Esophagus squamous epithelium (tissue), 5 donors: ENCODE measurements around the gene ZNF555. TPM values are rescaled to one million over a fixed set of nuclear protein-coding genes. Genes with fewer than 3 reads are reported as not detected.
"Not testable (repeated sequence)": the region's sequence is repeated elsewhere in the genome, so short reads cannot be mapped to it uniquely, and the experiment has no call there.

ENCODE experiments used
- DNase-seq: peaks from one replicate; lab custom pipeline; 2025; lab: John Stamatoyannopoulos, UW
- H3K27ac ChIP-seq, 4 donors: fragments of 200-600 bp; sonication (generic); one replicate each; pipeline ENCODE4 v1.5.1; 2016 to 2019; ENCODE audit warnings: mild to moderate bottlenecking in 1 of 4
- H3K27me3 ChIP-seq, 4 donors: fragments of 200-600 bp; sonication (generic); 1 replicate in 3 of 4; 2 replicates in 1 of 4; pipeline versions ENCODE4 v1.5.1 to v1.6.0; 2017 to 2021; ENCODE audit warnings: antibody characterized with exemption in 1 of 4
- H3K36me3 ChIP-seq, 3 donors: fragments of 200-600 bp; sonication (generic); one replicate each; pipeline ENCODE4 v1.5.1; 2016 to 2019
- H3K4me1 ChIP-seq, 3 donors: fragments of 200-600 bp; sonication (generic); one replicate each; pipeline ENCODE4 v1.5.1; 2017 to 2019
- H3K4me3 ChIP-seq, 4 donors: fragments of 200-600 bp; sonication (generic); 1 replicate in 3 of 4; 2 replicates in 1 of 4; pipeline ENCODE4 v1.5.1; 2016 to 2019; ENCODE audit warnings: mild to moderate bottlenecking in 2 of 4, moderate library complexity in 1 of 4
- H3K9me3 ChIP-seq, 3 donors: fragments of 200-600 bp; sonication (generic); one replicate each; pipeline ENCODE4 v1.5.1; 2016 to 2019
- POLR2A ChIP-seq, 4 donors: fragments of 450-650 bp; IDR thresholded peaks; one replicate each; pipeline ENCODE4 v1.6.1; 2017; ENCODE audit warnings: antibody characterized with exemption in 4 of 4, mild to moderate bottlenecking in 4 of 4, moderate library complexity in 3 of 4
- WGBS, 2 donors: methylation state at CpG; one replicate each; pipeline ENCODE4 v1.1.5; 2018; 5-methylcytosine and 5-hydroxymethylcytosine counted together
- intact Hi-C: fragments of 100-400 bp; cut with DNase I; formaldehyde crosslinking; loops from one replicate; pipeline ENCODE4 v1.15.0; 2022
- total RNA-seq, 4 donors: library from RNA; depleted of rRNA; stranded (reverse); fragments of >200 nt; gene quantifications; one replicate each; pipeline ENCODE4 v1.1.0, GENCODE V29; 2016
- TF ChIP-seq, protein P1 (sequence below), 6 experiments: fragments of 450-650 bp in 4 of 6; fragments of 200-600 bp in 2 of 6; sonication (generic) in 2 of 6; IDR thresholded peaks; one replicate each; pipeline ENCODE4 v1.5.1; 2016 to 2019; ENCODE audit warnings: antibody characterized with exemption in 6 of 6, mild to moderate bottlenecking in 4 of 6, moderate library complexity in 4 of 6
- donor health status: DM: yes; HTN: yes; CAD: no.

The ZNF555 gene
- total RNA-seq, 4 donors from 2014 or later: 2.0 to 4.4 (median 2.4) TPM

DNA sequence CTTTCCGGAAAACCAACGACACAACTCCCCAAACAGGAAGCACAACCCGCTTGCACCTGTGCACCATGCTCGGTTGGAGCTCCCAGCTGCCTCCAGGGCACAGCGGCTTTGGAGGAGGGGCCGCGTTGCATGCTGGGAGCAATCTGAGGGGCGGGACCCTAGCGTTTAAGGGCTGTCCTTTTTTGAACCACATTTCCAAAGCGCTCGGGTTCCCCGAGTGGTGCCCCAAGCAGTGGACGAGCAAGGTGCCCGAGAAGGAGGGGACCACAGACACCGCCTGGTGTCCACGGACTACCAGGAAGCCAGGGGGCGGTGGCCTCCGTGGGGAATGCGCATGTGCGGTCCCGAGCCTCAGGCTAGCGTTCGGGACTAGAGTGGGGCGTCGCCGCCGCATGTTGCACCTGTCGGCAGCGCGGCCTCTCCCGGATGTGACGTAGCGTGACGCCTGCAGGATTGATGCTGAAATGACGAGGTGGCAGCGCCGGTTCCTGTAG is 47.5 kb downstream of the ZNF555 start:
- Histone ChIP-seq H3K9me3 (no peaks in the 10 kb centered on the region), H3K4me1 (peaks cover 0 to 11% (median 0%) of the 10 kb centered on the region in 3 donors), H3K4me3 (peak overlapping the region in 3 of 4 donors; percentile 27 to 35 (median 31)), H3K27me3 (no peaks in the 10 kb centered on the region), H3K36me3 (no peaks in the 10 kb centered on the region), H3K27ac (peak overlapping the region in 2 of 4 donors; percentile 62 to 66)
- TF ChIP-seq, protein P1, sequence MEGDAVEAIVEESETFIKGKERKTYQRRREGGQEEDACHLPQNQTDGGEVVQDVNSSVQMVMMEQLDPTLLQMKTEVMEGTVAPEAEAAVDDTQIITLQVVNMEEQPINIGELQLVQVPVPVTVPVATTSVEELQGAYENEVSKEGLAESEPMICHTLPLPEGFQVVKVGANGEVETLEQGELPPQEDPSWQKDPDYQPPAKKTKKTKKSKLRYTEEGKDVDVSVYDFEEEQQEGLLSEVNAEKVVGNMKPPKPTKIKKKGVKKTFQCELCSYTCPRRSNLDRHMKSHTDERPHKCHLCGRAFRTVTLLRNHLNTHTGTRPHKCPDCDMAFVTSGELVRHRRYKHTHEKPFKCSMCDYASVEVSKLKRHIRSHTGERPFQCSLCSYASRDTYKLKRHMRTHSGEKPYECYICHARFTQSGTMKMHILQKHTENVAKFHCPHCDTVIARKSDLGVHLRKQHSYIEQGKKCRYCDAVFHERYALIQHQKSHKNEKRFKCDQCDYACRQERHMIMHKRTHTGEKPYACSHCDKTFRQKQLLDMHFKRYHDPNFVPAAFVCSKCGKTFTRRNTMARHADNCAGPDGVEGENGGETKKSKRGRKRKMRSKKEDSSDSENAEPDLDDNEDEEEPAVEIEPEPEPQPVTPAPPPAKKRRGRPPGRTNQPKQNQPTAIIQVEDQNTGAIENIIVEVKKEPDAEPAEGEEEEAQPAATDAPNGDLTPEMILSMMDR (IDR thresholded peaks at IDR 0.05): peak in 1 of 6 experiments; percentile 28
- no peak for TF ChIP-seq POLR2A (IDR thresholded peaks at IDR 0.05)
- WGBS, 2 donors: 80 to 100% methylated on average over 3 to 23 of the region's 37 CpGs
- intact Hi-C loops: no loop called here
- no peak for DNase-seq

DNA sequence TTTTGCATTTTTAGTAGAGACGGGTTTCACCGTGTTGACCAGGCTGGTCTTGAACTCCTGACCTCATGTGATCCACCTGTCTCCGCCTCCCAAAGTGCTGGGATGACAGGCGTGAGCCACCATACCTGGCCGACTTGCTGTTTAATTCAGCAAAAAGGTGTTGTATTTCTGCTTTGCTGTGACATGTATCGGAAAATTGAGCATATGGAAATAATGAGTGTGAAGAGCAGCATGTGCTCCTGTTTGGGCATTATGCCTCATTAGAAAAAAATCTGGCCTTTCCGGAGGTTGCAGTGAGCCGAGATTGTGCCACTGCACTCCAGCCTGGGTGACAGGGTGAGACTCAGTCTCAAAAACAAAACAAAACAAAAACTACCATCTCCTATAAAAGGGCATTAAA is 49.3 kb downstream of the ZNF555 start:
- 64 to 75% methylated on average over 8 of the region's 8 CpGs for WGBS, 2 donors
- intact Hi-C loops: loop anchor here (10.0 kb wide), 1 partner anchor 54 kb away; the partner anchor contains the start of gene ZNF77

DNA sequence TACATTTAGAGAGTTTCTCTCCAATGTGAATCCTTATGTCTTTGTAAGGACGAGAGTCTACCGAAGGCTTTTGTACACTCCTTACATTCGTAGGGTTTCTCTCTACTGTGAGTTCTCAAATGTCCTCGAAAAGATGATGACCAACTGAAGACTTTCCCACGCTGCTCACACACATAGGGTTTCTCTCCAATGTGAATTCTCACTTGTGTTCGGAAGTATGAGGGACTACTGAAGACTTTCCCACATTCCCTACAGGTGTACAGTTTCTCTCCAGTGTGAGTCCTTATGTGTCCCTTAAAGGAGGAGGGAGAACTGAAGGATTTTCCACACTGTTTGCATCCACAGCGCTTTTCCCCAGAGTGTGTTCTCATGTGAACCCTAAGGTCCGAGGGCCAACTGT is 55.4 kb downstream of the ZNF555 start:
- TF ChIP-seq, protein P1 (IDR thresholded peaks at IDR 0.05): no peak
- no peak for TF ChIP-seq POLR2A (IDR thresholded peaks at IDR 0.05)
- Histone ChIP-seq H3K4me1 (peaks cover 0 to 6% (median 0%) of the 10 kb centered on the region in 3 donors), H3K27ac (no peak overlapping the region), H3K36me3 (no peaks in the 10 kb centered on the region), H3K9me3 (peaks cover 0 to 13% (median 7%) of the 10 kb centered on the region in 3 donors), H3K4me3 (no peak overlapping the region), H3K27me3 (no peaks in the 10 kb centered on the region)
- DNase-seq: no peak
- 76 to 77% methylated on average over 8 of the region's 8 CpGs for WGBS, 2 donors
- intact Hi-C loops: loop anchor here (10.0 kb wide), 1 partner anchor 48 kb away; the partner anchor contains the start of gene ZNF77

More for the DNA sequence above, 49.3 kb downstream of the ZNF555 start:
- H3K4me3 ChIP-seq, H3K27me3 ChIP-seq, H3K27ac ChIP-seq, DNase-seq, H3K9me3 ChIP-seq, H3K36me3 ChIP-seq: not testable (repeated sequence)
- peaks cover 0 to 11% (median 0%) of the 10 kb centered on the region in 3 donors for H3K4me1 ChIP-seq

DNA sequence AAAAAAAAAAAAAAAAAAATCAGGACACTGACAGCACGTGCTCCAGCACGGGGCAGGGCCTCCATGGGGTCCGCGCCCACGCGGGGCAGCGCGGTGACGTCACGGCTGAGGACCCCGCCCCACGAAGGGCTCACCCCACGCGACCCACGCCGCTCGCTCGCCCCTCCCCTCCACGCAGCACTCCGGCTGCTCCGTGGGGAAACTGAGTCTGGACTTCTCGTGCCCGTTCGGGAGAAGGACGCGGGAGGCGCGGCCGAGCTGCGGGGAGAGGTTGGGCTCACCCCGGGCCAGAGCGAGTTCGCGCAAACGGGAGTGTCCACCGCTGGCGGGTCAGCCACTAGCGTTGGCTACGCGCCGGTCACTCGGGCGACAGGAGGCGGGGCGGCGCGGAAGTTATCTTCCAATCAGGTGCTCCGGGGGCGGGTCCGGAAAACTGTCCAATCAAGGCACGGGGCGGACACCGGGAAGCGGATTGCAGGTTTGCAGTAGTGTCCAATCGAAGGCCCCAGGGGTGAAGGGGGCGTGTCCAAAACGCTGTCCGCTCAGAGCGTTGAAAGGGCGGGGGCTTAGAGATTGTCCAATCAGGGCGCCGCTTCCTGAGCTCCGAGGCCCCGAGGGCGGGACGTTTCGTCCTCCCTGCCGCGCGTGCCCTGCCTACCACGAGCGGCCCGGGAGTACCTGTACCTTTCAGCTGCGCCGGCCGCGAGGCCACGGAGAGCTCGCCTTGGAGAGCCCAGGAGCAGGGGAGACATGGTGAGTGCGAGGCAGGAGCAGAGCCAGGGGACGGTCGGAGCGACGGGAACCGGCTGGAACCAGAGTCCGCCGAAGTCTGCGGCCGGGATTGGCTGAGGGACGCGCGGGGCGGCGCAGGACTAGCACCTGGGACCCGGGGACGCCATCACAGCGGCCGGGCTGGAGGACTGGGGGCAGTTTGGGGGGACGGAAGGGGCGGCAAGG is 59.3 kb downstream of the ZNF555 start, which contains the start of gene ZNF57:
TSS of gene ZNF57 (plus strand) at position 633 of the 957 bp plus-strand sequence. CDS start at position 751, 118 bp downstream.
- TF ChIP-seq POLR2A (IDR thresholded peaks at IDR 0.05): peak in 2 of 4 donors; percentile 68 to 76
- TF ChIP-seq, protein P1 (IDR thresholded peaks at IDR 0.05): no peak
- Histone ChIP-seq H3K4me1 (peaks cover 0 to 30% (median 12%) of the 10 kb centered on the region in 3 donors), H3K36me3 (peaks cover 0 to 9% (median 0%) of the 10 kb centered on the region in 3 donors), H3K27me3 (no peaks in the 10 kb centered on the region), H3K27ac (peak within 1 kb of the TSS; percentile 87 to 94 (median 92)), H3K9me3 (peaks cover 0 to 13% (median 7%) of the 10 kb centered on the region in 3 donors), H3K4me3 (peak within 1 kb of the TSS; percentile 67 to 93 (median 76))
- 0 to 2% methylated on average over 15 to 27 of the region's 100 CpGs for WGBS, 2 donors
- intact Hi-C loops: no loop called here
- peak; percentile 96 for DNase-seq

DNA sequence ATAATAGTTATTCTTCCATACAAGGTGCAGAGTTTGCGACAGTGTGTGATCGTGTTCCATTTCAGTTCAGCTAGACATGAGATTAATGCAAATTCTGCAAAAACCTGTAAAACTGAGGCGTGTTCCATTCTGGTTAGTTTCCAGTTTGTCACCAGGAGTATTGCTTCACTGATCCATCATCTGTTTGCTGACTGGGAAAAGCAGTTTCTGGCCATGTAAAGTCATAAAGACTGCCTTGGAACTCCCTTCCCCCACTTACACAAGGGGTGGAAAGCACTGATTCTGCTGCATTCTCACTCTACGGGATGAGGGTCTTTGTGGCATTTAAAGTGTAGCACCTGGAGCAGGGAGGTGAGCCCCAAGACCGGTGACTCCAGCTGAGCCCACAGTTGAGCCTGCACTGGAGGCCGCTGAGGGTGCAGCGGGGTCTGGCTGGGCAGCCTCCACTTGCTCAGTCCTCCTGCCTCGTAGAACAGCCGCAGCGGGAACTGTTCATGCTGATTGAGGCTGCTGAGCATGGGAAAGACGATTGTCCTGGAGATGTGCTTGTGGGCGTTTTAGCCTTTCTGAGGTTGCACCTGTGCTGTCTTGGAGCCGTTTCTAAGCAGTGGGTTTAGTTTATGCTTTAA is 61.4 kb downstream of the ZNF555 start:
- H3K4me1 ChIP-seq: peaks cover 5 to 47% (median 12%) of the 10 kb centered on the region in 3 donors
- DNase-seq: no peak
- H3K27ac ChIP-seq: peak overlapping the region in 3 of 4 donors; percentile 87 to 93 (median 91)
- no peaks in the 10 kb centered on the region for H3K9me3 ChIP-seq
- intact Hi-C loops: no loop called here
- no peak for TF ChIP-seq POLR2A (IDR thresholded peaks at IDR 0.05)
- TF ChIP-seq, protein P1 (IDR thresholded peaks at IDR 0.05): no peak
- no peaks in the 10 kb centered on the region for H3K27me3 ChIP-seq
- peaks cover 0 to 16% (median 0%) of the 10 kb centered on the region in 3 donors for H3K36me3 ChIP-seq
- H3K4me3 ChIP-seq: peak overlapping the region; percentile 67 to 93 (median 76)
- WGBS, 2 donors: 55 to 58% methylated on average over 4 to 6 of the region's 13 CpGs

DNA sequence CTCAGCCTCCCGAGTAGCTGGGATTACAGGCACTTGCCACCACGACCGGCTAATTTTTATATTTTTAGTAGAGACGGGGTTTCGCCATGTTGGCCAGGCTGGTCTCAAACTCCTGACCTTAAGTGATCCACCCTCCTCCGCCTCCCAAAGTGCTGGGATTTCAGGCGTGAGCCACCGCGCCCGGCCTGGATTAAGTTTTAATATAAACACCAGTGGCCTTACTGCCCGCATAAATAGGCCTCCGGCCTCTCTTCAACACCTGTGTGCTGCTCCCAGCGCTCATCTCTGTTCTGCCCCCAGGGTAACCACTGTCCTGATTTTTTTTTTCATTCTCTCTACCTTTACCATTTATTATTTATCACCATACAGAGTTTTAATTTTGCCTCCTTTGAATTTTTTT is 62.1 kb downstream of the ZNF555 start:
- Histone ChIP-seq H3K36me3 (peaks cover 0 to 16% (median 0%) of the 10 kb centered on the region in 3 donors), H3K4me1 (peaks cover 5 to 53% (median 12%) of the 10 kb centered on the region in 3 donors), H3K27ac (peak overlapping the region in 3 of 4 donors; percentile 71 to 93 (median 91))
- WGBS, 2 donors: 81 to 94% methylated on average over 13 of the region's 13 CpGs
- H3K9me3 ChIP-seq, DNase-seq, intact Hi-C loops, H3K4me3 ChIP-seq, H3K27me3 ChIP-seq: not testable (repeated sequence)
